HEK293 (cell line): ENCODE measurements around the gene NYNRIN.

Experiments
- CTCF ChIP-seq: fragments of 450-650 bp; formaldehyde crosslinking; IDR thresholded peaks from 2 replicates; pipeline ENCODE4 v1.5.1; 2016; ENCODE audit warnings: missing biosample characterization, missing genetic modification characterization
- GLI4 ChIP-seq: fragments of 450-650 bp; formaldehyde crosslinking; IDR thresholded peaks from 2 replicates; pipeline ENCODE4 v1.5.1; 2016; ENCODE audit warnings: missing biosample characterization, missing genetic modification characterization
- KLF10 ChIP-seq: fragments of 450-650 bp; IDR thresholded peaks from 2 replicates; pipeline ENCODE4 v1.5.1; 2018; ENCODE audit warnings: missing biosample characterization, mild to moderate bottlenecking, missing genetic modification characterization
- SCRT1 ChIP-seq: fragments of 450-650 bp; formaldehyde crosslinking; IDR thresholded peaks from 2 replicates; pipeline ENCODE4 v1.5.1; 2016; ENCODE audit warnings: missing biosample characterization, missing genetic modification characterization, borderline replicate concordance
- ZBTB1 ChIP-seq: fragments of 450-650 bp; formaldehyde crosslinking; IDR thresholded peaks from 2 replicates; pipeline ENCODE4 v1.5.1; 2016; ENCODE audit warnings: missing biosample characterization, missing genetic modification characterization
- ZNF214 ChIP-seq: fragments of 450-650 bp; formaldehyde crosslinking; IDR thresholded peaks from 2 replicates; pipeline ENCODE4 v1.5.1; 2017; ENCODE audit warnings: missing biosample characterization, mild to moderate bottlenecking, missing genetic modification characterization, borderline replicate concordance
- ZNF423 ChIP-seq: fragments of 450-650 bp; formaldehyde crosslinking; IDR thresholded peaks from 2 replicates; pipeline ENCODE4 v1.5.1; 2016; ENCODE audit warnings: missing biosample characterization, missing genetic modification characterization
- ZNF449 ChIP-seq: fragments of 450-650 bp; formaldehyde crosslinking; IDR thresholded peaks from 2 replicates; pipeline ENCODE4 v1.5.1; 2017; ENCODE audit warnings: missing biosample characterization, mild to moderate bottlenecking, missing genetic modification characterization, moderate library complexity
- ZNF510 ChIP-seq: fragments of 450-650 bp; formaldehyde crosslinking; IDR thresholded peaks from 2 replicates; pipeline ENCODE4 v1.5.1; 2018; ENCODE audit warnings: mild to moderate bottlenecking, missing genetic modification characterization, missing biosample characterization; ENCODE audit not compliant: insufficient replicate concordance
- ZNF513 ChIP-seq: fragments of 450-650 bp; IDR thresholded peaks from 2 replicates; pipeline ENCODE4 v1.5.1; 2018; ENCODE audit warnings: missing biosample characterization, missing genetic modification characterization
- ZNF707 ChIP-seq: fragments of 450-650 bp; formaldehyde crosslinking; IDR thresholded peaks from 2 replicates; pipeline ENCODE4 v1.5.1; 2016; ENCODE audit warnings: missing biosample characterization, missing genetic modification characterization
- ZNF768 ChIP-seq: fragments of 450-650 bp; formaldehyde crosslinking; IDR thresholded peaks from 2 replicates; pipeline ENCODE4 v1.5.1; 2018; ENCODE audit warnings: missing biosample characterization, mild to moderate bottlenecking, missing genetic modification characterization
- ZNF837 ChIP-seq: fragments of 450-650 bp; formaldehyde crosslinking; IDR thresholded peaks from 2 replicates; pipeline ENCODE4 v1.5.1; 2016; ENCODE audit warnings: missing biosample characterization, missing genetic modification characterization

GRCh38 chr14:24381363-24382063, 17.3 kb upstream of the NYNRIN start:
- no peak for TF ChIP-seq GLI4 (tag by site-specific recombination)
- TF ChIP-seq CTCF, result no peak
- no peak for TF ChIP-seq KLF10 (tag by site-specific recombination)
- TF ChIP-seq ZNF707 (tag by site-specific recombination), result no peak
- no peak for TF ChIP-seq ZNF423 (tag by site-specific recombination)
- no peak for TF ChIP-seq ZNF449 (tag by site-specific recombination)
- no peak for TF ChIP-seq ZBTB1 (tag by site-specific recombination)
- no peak for TF ChIP-seq ZNF513 (tag by site-specific recombination)
- no peak for TF ChIP-seq ZNF768 (tag by site-specific recombination)
- no peak for TF ChIP-seq ZNF214 (tag by site-specific recombination)
- no peak for TF ChIP-seq ZNF837 (tag by site-specific recombination)
- TF ChIP-seq SCRT1 (tag by site-specific recombination), result no peak
- no peak for TF ChIP-seq ZNF510 (tag by site-specific recombination)
